GM19238 (cell line): ENCODE results near the gene SMAGP.
"Not testable (repeated sequence)": the region's sequence is repeated elsewhere in the genome, so short reads cannot be mapped to it uniquely, and the experiment has no call there.

Experiments used
- DNase-seq: peaks from one replicate; pipeline ENCODE4 v3.0.0; 2011; ENCODE audit warnings: low spot score; ENCODE audit not compliant: insufficient read length

SMAGP gene, protein sequence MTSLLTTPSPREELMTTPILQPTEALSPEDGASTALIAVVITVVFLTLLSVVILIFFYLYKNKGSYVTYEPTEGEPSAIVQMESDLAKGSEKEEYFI

DNA sequence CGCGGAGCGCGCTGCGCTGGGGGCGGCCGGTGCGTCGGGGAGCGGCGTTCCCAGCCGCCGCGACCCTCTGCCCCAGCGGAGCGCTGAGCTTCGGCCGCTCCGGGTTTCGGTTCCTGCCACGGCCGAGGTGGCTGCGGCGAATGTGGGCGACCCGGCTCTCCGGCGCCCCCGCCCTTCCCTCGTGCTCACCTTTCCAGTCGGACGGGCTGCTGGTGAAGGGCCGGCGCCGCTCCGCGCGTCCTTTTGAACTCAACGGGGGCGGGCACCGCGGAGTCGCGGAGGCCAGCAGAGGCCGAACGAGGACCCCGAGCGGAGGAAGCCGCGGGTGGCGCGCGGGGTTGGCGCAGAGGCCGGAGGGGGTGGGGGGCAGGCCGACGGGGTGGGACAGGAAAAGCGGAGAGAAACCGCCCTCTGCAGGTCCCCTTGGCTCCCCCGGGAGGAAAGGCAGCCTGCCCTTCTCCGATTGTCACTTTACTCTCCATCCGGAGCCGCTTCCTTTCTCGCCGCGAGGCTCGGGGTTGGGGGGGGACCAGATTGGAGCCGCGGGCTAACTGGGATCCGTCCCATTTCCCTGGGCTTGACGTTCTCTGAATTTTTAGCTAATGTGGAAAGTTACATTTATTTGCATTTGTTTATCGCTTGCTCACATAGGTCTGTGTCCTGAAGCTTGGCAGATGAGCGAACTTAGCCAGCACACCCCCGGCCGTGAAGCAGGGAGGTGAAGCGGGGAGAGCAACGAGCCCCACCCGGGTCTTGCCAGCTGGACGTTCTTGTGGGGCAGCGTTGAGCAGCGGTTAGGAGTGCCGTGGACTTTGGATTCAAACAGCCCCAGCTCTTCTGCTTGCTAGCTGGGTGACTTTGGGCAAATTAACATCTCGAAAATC is at the start of gene SMAGP:
Gene SMAGP, minus strand, starts transcription at position 349 of the 884 bp plus-strand sequence. CDS start 1,137 bp downstream, outside the sequence.
- DNase-seq, result peak; percentile 61

DNA sequence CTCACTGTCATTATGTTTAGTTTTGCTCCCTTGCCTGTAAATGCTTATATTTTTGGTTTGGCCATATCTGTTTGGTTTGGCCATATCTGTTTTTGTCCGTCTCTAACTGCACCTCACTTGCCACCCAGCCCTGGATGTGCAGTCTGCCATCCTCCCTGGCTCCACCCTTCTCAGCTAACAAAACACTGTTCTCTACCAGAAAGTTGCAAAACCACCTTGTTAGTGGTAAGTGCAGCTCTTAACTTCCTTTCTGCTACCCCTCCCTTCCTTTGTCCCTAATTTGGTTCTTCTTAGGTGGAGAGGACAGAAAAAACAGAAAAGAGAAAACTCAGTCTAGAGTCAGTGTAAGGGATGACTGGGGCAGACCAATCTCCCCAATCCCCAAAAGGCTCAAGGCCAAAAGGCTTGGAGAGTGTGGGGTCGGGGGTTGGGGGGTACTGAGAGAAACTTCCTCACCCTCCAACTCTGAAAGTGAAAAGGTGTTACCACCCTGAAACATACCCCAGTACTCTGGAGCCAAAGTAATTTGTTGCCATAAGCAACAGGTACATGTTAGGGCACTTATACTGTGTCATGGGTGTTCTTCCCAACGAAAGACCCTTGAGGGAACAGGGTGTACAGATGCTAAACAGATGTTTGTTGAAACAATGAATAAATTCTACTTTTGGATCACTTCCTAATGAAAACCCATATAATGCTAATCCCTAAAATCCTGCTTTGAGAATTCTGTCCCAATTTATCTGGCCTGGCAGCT is 48.8 kb upstream of the SMAGP start:
- peak; percentile 37 for DNase-seq

DNA sequence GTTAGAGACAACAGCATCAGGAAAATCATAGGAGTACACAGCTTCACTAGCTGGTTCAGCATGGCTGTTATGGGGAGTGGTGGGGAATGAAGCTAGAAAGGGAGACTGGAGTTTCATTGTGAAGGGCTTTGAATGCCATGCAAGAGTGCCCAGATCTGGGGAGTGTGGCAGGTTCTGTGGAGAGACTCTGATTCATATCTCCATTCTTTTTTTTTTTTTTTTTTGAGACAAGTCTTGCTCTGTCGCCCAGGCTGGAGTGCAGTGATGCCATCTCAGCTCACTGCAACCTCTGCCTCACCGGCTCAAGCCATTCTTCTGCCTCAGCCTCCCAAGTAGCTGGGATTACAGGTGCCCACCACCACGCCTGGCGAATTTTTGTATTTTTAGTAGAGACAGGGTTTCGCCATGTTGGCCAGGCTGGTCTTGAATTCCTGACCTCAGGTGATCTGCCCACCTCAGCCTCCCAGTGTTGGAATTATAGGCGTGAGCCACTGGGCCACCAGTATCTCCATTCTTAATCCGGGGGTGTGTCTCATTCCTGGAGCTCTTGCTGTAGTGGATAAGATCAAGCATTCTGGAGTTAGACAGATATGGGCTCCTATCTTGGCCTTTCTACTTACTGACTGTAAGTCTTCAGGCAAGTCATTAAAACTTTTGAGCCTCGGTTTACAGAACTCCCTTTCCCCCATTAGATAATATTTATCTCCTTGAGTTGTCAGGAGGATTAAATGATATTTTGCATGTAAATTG is 48.0 kb upstream of the SMAGP start:
- DNase-seq, result not testable (repeated sequence)

DNA sequence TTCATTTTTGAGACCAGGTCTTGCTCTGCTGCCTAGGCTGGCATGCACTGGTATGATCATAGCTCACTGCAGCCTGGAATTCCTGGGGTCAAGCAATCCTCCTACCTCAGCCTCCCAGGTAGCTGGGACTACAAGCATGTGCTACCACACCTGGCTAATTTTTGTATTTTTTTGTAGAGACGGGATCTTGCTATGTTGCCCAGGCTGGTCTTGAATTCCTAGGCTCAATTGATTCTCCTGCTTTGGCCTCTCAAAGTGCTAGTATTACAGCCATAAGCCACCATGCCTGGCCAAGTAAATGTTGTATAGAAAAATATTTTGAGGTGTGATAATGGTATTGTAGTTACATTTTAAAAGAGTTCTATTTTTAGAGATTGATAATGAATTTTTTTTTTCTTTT is 41.2 kb upstream of the SMAGP start:
- DNase-seq, result no peak

DNA sequence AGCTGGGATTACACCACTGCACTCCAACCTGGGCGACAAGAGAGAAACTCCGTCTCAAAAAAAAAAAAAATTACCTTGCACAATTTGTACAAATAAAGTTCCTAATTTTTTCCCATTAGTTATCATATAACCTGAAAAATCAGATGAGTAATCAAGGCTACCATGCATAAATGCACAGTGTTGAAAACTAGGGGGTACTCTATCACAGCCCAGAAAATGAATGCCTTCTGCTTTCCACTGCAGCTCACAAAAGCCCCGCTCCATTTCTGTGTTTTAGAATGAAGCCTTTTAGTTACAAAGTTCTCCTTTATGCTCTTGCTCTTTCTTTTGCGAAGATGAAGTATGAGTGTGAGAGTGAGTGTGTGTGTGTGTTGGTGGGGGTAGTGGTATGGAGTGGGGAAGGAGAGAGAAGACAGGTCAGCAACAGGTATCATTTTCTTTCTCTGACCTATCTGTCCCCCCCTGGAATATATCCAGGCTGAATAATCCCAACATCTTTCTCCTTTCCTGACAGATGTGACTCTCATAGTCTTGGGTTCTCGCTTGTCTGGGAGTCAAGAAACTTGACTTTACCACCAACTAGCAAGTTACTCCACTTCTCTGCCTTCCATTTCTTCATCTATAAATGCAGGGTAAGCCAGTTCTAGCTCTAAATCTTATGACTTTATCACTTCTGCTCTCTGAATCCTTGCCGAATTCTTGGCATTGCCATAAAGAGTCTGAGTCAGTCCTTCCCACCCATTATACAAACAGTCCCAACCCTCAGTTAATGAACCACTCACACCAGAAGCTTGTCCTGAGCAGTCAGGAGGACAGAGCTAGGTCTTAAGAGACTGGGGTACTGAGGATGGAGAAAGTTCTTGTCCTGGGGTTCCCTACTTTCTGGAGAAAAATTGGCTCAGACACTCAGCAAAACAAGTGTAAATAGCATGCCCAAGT is 37.7 kb upstream of the SMAGP start:
- no peak for DNase-seq

DNA sequence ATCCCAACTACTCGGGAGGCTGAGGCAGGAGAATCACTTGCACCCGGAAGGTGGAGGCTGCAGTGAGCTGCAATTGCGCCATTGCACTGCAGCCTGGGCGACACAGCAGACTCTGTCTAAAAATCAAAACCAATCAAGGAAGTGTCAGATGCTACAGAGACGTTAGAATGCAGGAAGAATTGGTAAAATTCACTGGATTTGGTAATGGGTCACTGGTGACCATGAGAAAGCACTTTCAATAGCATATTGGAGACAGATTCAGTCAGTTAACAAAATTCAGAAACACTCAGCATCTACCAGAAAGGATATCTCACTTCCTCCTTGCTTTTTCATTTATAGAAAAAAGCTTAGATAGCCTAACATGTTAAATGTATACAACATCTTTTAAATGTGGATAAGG is 36.3 kb upstream of the SMAGP start:
- no peak for DNase-seq

DNA sequence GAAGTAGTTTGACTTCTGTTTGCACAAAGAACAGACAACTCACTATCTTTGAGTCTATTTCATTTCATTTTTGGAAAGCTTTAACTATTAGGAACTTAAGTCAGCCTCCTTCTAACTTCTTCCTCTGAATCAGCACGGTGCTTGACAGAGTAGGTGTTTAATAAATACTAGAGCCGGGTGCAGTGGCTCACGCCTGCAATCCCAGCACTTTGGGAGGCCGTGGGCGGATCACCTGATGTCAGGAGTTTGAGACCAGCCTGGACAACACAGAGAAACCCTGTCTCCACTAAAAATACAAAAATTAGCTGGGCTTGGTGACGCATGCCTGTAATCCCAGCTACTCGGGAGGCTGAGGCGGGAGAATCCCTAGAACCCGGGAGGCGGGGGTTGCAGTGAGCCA is 30.6 kb upstream of the SMAGP start:
- DNase-seq, result not testable (repeated sequence)

DNA sequence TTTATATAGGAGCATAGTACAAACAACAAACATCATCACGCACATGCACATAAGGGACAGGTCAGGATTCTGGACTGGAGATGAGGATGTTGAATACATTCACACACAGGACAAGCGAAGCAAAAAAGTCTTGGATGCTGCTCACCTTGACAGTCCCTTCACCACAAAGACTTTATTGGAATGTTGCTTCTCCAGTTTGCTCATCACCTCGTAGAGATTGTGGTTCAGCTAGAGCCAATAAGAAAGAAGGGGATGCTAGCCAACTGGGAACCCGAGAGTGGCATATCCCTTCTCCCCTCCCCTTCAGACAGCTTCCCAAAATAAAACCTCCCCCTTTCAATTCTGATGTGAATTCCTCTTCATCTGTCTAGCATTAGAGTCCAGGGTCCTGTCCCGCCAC is 25.4 kb upstream of the SMAGP start:
- DNase-seq, result no peak

DNA sequence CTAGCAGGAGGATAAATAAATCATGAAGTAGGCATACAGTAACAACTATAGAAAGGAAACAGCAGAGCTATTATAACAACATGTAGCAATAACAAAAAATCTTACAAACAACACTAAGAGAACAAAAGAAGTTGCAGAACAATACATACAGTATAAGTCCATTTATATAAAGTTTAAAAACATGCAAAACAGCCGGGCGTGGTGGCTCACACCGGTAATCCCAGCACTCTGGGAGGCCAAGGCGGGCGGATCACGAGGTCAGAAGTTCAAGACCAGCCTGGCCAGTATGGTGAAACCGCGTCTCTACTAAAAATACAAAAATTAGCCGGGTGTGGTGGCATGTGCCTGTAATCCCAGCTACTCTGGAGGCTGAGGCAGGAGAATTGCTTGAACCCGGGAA is 23.9 kb upstream of the SMAGP start:
- not testable (repeated sequence) for DNase-seq

DNA sequence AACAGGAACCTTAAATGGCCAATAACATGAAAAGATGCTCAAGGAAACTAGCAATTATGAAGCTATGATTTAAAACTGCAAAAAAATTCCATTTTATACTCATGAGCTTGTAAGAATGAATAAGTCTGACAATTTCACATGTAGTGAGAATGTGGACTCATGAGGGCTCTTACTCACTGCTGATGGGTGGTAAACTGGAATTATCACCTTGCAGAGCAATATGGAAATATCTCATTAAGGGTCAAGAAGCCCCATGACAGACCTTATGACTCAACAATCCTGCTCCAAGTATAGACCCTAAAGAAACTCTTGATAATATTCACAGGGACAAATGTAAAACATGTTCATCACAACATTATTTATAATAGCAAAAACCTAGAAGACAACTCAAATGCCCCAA is 23.5 kb upstream of the SMAGP start:
- no peak for DNase-seq

DNA sequence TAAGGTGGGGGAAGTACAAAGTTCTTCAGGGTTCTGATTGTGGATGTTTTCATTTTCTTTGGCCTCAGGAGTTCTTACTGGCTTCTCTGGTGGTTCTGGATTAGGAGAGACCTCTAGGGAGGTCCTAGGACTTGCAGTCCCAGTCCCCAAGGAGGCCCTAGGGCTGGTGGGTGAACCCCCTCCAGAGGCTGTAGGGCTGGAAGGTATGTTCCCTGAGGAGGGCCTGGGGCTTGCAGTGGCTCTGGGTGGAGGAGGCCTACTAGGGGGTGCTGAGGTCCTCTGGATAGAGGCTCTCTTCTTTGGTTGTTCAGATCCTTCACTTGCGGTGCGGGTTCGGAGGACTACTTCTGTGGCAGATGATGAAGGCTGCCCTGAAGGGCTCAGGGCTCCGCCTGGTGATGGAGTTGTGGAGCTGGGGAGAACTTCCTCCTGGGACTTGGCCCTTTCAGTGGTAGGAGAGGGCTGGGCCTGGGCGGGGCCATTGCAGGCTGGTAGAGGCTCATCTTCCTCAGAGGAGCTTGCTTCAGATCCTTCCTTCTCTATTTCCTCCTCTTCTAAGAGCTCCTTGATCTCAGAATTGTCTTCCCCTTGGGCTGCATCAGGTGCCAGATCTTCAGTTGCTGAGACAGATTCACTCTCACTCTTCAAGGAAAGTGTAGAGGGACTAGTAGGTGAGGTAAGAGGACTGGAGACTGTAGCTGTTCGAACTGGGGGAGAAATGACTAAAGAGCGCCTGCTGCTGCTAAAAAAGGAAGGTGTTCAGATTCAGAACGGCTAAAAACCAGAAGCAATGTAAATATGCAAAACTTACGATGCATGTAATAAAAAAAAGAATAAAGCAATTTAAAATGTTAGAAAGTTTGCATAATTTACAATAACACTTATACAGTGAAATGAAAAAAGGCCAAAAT is 21.6 kb upstream of the SMAGP start:
- DNase-seq, result not testable (repeated sequence)

DNA sequence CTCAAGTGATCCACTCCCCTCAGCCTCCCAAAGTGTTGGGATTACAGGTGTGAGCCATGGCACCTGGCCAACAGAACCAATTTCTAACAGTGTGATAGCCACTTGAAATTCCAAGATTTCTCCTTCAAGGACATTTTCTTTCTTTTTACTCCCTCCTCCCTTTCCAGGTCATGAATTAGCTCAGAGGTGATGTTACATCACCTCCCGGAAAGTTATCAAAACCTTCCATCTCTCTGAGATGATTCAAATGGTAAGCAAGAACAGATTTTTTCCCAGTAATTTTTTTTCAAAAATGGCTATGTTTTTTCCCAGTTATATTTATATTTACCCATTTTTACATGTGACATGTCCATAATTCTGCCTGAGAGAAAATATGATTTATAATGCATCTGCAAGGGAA is 15.6 kb upstream of the SMAGP start:
- DNase-seq, result no peak

DNA sequence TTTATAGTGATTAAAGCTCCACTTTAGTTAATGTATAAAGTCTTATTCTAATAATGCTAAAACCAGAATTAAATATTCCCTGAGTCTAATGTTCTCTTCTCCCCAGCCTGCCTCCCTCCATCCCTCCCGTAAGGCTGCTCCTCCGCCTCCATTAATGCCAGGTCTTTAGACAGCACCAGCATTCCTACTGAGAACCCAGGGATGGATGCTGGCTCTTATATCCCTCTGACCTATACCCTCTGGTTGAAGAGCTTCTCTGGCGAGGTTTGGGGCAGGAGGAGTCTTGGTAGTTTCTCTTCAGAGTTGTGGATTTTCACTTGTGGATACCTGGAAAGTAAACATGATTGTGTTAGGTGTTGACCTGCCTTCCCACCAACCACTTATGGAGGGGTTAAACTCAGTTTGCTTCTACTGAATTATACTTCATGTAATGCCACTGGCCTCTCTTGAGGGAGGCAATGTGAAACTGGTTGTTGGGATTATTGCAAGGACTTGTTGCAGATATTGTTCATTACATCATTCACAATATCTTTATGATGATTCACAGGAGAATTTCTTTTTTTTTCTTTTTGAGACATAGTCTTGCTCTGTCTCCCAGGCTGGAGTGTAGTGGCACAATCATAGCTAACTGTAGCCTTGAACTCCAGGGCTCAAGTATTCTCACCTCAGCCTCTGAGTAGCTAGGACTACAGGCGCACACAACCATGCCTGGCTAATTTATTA is 11.1 kb upstream of the SMAGP start:
- DNase-seq, result no peak

DNA sequence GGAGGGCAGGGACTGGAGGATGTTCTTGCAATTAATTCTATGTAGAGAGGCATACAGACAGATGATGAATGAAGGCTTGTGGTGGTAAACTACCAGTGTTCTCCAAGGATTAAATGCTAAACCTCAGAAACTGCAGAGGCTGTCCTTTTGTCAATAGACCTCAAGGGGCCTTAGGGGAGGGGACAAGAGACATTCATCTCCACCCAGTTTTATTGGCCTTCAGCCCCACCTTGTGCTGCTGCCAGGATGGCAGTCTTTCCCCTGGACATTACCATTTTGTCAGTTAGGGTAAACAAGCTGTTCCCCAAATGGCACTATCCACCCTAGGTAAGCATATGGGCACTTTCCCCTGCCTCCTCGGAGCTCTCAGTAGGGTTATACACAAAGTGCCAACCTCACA is 4.9 kb upstream of the SMAGP start:
- DNase-seq, result no peak

DNA sequence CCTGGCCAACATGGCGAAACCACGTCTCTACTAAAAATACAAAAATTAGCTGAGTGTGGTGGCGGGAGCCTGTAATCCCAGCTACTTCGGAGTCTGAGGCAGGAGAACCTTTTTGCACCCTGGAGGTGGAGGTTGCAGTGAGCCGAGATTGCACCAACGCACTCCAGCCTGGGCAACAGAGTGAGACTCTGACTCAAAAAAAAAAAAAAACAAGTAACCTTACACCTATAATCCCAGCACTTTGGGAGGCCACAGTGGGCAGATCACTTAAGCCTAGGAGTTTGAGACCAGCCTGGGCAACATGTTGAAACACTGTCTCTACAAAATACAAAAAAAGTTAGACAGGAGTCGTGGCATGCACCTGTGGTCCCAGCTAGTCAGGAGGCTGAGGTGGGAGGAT is 2.6 kb upstream of the SMAGP start:
- DNase-seq, result not testable (repeated sequence)

DNA sequence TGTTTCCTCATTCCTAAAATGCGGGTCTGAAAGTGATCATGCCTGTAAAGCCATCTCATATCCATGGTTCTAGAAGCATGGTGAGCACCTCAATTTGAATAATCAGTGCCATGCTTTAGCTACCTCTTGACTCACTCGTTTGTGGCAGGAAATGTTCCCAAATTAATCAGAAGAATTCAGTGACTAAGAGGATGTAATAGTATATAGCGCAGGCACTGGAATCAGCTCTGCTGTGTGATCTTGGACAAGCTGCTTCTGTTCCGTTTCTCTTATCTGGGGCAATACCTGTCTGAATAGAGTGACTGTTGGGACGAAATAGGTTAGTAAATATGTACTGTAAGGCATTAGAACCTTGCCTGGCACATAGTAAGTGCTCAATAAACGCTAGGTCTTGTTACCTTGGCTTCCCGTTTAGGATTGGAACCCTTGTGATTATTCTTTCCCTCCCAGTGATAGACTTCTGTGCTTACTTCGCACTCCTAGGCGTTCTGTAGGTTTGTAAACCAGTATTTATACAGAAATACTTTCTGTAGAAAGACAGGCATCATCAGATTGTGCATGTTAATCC is 820 bp upstream of the SMAGP start:
- DNase-seq, result no peak

DNA sequence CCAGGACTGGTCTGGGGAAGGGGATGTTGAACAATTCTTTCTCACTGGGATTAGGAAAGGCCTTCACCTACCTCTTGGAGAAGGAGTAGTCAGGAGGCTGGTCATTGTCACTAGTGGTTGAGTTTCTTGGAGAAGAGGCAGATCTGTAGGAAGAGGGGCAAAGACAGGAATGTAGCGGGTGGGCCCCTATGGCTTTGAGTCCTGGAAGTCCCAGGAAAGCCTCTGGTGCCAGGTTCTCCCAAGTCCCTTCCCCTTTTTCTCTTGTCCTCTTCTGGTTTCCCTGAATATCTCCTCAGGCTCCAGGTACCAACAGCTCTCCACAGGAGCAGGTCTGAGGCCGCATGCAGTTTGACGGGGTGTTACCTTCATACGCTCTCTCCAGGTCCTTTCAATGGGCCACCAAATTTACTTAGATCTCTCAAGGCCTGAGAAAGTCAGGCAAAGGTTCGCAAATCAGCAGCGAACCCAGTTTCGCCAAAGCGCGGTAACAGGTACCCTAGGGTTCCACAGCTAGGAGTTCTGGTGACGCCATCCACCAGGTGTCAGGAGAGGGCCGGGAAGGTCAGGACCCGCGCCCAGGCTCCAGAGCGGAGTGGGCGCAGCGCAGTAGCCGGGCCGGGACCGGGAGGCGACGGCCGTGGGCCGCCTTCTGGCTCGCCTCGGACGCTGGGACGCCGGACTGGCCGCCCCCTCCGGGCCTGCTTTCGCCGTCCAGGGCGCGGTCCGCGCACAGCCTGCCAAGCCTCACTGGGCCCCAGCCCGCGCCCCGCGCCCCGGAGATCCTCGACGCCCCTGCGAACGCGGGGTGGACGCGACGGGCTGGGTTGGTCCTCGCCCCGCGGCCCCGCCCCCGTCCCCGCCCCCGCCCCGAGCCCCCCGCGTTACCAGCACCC is 795 bp downstream of the SMAGP start:
- peak; percentile 34 for DNase-seq
